Endometrial microvascular endothelial cells (primary cell): ENCODE data around the gene KRTAP6-3. TPM values are rescaled to one million over a fixed set of nuclear protein-coding genes. Genes with fewer than 3 reads are reported as not detected.

Source experiments
- in situ Hi-C: cut with HindIII; loops from 2 replicates; pipeline ENCODE4 v1.10.0; 2017; ENCODE audit warnings: low sequenced_read_pairs, low pct_unique_long_range_greater_than_20kb; ENCODE audit errors: inconsistent ontology term
- total RNA-seq: library from RNA; depleted of rRNA; stranded (reverse); fragments of >200 nt; gene quantifications from one replicate; pipeline ENCODE4 v1.2.3, GENCODE V29; 2015; ENCODE audit errors: inconsistent ontology term

The KRTAP6-3 gene
- total RNA-seq, 1 donor from 2014 or later = not detected

- in situ Hi-C loops = no loop called here
These were observed 27.8 kb downstream of the KRTAP6-3 start for GRCh38 chr21:30620080-30620479.

DNA sequence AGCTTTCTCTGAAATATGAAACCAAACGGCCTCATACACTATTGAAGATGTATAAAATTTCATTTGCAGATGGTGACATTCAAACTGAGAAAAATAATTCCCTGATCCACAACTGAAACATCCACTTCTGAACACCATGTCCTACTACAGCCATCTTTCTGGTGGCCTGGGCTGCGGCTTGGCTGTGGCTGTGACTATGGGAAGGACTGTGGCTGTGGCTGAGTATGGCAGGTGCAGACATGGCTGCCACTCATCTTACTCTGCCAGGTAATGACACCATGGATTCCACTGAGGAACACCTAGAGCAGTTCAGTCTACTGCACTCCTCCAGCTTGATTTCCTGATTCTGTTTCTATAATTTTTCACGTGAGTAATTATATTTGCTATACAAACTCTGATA is 28.3 kb downstream of the KRTAP6-3 start, which contains the start of gene KRTAP20-4:
KRTAP20-4 (plus strand) TSS at position 106 of the 400 bp plus-strand sequence.
- in situ Hi-C loops = no loop called here

- in situ Hi-C loops = no loop called here
These were observed 31.1 kb downstream of the KRTAP6-3 start for GRCh38 chr21:30623362-30623761.

DNA sequence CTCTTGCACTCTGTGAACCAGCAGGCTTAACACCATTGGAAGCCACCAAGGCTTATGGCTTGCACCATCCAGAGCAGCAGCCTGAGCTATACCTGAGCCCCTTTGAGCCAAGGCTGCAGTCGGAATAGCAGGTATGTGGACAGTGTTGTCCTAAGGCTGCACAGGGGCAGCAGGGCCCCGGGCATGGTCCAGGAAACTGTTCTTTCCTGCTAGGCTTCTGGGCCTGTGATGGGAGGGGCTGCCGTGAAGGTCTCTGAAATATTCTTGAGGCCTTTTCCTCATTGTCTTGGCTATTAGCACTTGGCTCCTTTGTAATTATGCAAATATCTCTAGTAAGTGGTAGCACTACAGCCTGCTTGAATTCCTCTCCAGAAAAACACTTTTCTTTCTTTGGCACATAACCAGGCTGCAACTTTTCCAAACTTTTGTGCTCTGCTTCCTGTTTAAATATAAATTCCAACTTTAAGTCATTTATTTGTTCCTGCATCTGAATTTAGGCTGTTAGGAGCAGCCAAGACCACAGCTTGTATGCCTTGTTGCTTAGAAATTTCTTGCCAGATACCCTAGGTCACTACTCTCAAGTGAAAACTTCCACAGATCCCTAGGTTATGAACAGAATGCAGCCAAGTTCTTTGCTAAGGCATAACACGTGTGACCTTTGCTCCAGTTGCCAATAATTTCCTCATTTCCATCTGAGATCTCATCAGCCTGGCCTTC is 33.4 kb downstream of the KRTAP6-3 start:
- in situ Hi-C loops = no loop called here

DNA sequence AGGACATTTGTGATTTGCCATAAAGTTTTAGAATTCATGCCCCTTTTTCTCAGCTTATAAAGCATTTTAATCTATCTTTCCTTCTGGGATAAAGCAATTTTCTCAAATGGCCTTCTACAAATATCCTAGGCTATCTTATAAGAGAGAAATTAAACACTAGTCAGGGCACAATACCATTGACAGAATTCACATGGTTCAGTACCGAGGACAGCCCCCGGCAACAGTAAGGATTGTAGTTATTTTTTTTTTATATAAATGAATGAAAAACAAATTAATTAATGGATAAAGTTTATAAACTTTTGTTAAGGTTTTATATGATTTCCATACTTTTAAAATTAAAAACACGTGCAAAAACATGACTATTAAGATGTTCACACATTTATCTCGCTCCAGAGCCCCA is 35.9 kb downstream of the KRTAP6-3 start:
- in situ Hi-C loops = no loop called here

GRCh38 chr21:30629200-30629599 is 37.0 kb downstream of the KRTAP6-3 start:
- in situ Hi-C loops = no loop called here

DNA sequence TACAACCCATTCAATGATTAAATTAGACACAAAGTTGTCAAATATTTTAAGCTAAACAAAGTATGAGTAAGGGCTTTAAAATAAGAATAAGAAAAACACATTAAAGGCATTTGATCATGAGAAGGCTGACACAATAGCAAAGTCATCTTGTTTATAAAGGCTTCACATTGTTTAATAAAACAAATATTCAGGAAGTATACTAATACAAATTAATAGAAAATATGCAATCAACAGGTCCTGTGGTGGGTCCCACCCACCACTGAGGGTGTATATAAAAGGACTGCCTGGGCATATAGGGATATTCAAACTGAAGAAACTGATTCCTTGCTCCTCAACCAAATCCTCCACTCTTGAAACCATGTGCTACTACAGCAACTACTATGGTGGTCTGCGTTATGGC is 42.7 kb downstream of the KRTAP6-3 start, which contains the start of gene KRTAP20-2:
KRTAP20-2 (plus strand) TSS at position 301 of the 400 bp plus-strand sequence; CDS start at position 359, 58 bp downstream.
- in situ Hi-C loops = no loop called here

- in situ Hi-C loops = no loop called here
These were observed 46.4 kb downstream of the KRTAP6-3 start for GRCh38 chr21:30638686-30639085.

DNA sequence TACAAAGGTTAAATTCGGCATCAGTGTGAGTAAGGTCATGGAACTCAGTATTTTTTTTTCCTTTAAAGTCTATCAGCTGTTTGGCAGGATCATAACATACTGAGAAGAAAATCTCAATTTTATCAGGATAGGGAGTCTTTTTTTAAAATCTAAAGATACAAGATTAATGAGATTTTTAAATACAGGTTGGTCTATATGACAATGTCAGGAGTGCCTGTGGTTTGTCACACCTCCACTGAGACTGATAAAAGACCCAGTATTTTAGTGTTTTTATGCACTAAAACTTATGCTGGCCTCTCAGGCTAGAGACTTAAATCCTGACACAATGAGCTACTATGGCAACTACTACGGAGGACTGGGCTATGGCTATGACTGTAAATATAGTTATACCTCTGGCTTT is 50.3 kb downstream of the KRTAP6-3 start, which contains the start of gene KRTAP20-3:
KRTAP20-3 (plus strand) TSS at position 301 of the 400 bp plus-strand sequence.
- in situ Hi-C loops = no loop called here

Other genes with a start within 250 kb of the KRTAP6-3 start
- not detected for gene KRTAP23-1, start 243.8 kb upstream of the KRTAP6-3 start, total RNA-seq
- gene KRTAP13-2, start 220.2 kb upstream of the KRTAP6-3 start, total RNA-seq = not detected
- not detected for gene KRTAP13-1, start 196.4 kb upstream of the KRTAP6-3 start, total RNA-seq
- gene KRTAP13-3, start 166.5 kb upstream of the KRTAP6-3 start, total RNA-seq = not detected
- not detected for gene KRTAP13-4, start 162.2 kb upstream of the KRTAP6-3 start, total RNA-seq
- gene KRTAP15-1, start 152.2 kb upstream of the KRTAP6-3 start, total RNA-seq = not detected
- not detected for gene KRTAP19-1, start 112.1 kb upstream of the KRTAP6-3 start, total RNA-seq
- gene KRTAP19-2, start 105.0 kb upstream of the KRTAP6-3 start, total RNA-seq = not detected
- gene KRTAP19-3, start 100.4 kb upstream of the KRTAP6-3 start, total RNA-seq = not detected
- gene KRTAP19-4, start 95.3 kb upstream of the KRTAP6-3 start, total RNA-seq = not detected
- not detected for gene KRTAP19-5, start 90.3 kb upstream of the KRTAP6-3 start, total RNA-seq
- gene KRTAP19-6, start 50.6 kb upstream of the KRTAP6-3 start, total RNA-seq = not detected
- gene KRTAP19-7, start 31.1 kb upstream of the KRTAP6-3 start, total RNA-seq = not detected
- not detected for gene KRTAP22-2, start 2.0 kb upstream of the KRTAP6-3 start, total RNA-seq
- not detected for gene KRTAP6-2, start 6.5 kb downstream of the KRTAP6-3 start, total RNA-seq
- not detected for gene KRTAP22-1, start 8.6 kb downstream of the KRTAP6-3 start, total RNA-seq
- gene KRTAP6-1, start 21.5 kb downstream of the KRTAP6-3 start, total RNA-seq = not detected
- not detected for gene KRTAP20-1, start 24.0 kb downstream of the KRTAP6-3 start, total RNA-seq
- not detected for gene KRTAP20-4, start 28.2 kb downstream of the KRTAP6-3 start, total RNA-seq
- gene KRTAP20-2, start 42.8 kb downstream of the KRTAP6-3 start, total RNA-seq = not detected
- gene KRTAP20-3, start 50.4 kb downstream of the KRTAP6-3 start, total RNA-seq = not detected
- gene KRTAP21-3, start 126.3 kb downstream of the KRTAP6-3 start, total RNA-seq = not detected
- not detected for gene KRTAP21-2, start 154.8 kb downstream of the KRTAP6-3 start, total RNA-seq
- not detected for gene KRTAP21-1, start 163.0 kb downstream of the KRTAP6-3 start, total RNA-seq
- not detected for gene KRTAP8-1, start 220.8 kb downstream of the KRTAP6-3 start, total RNA-seq
- gene KRTAP7-1, start 237.3 kb downstream of the KRTAP6-3 start, total RNA-seq = not detected